ENCODE data around the gene TBL3.
A peak's percentile ranks its signal among the peaks of the same experiment; 100 is the strongest.

Gene TBL3

GRCh38 chr16:1999866-2000514 lies 28.1 kb downstream of the TBL3 start:
- TF ChIP-seq, protein P1, sequence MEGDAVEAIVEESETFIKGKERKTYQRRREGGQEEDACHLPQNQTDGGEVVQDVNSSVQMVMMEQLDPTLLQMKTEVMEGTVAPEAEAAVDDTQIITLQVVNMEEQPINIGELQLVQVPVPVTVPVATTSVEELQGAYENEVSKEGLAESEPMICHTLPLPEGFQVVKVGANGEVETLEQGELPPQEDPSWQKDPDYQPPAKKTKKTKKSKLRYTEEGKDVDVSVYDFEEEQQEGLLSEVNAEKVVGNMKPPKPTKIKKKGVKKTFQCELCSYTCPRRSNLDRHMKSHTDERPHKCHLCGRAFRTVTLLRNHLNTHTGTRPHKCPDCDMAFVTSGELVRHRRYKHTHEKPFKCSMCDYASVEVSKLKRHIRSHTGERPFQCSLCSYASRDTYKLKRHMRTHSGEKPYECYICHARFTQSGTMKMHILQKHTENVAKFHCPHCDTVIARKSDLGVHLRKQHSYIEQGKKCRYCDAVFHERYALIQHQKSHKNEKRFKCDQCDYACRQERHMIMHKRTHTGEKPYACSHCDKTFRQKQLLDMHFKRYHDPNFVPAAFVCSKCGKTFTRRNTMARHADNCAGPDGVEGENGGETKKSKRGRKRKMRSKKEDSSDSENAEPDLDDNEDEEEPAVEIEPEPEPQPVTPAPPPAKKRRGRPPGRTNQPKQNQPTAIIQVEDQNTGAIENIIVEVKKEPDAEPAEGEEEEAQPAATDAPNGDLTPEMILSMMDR (IDR thresholded peaks at IDR 0.05; ENCODE audit: control insufficient read depth, extremely low read depth, insufficient read depth): no peak
- DNase-seq (ENCODE audit: low read depth): no peak
- no peak overlapping the region for H3K4me3 ChIP-seq (ENCODE audit: low read depth, low read length)

DNA sequence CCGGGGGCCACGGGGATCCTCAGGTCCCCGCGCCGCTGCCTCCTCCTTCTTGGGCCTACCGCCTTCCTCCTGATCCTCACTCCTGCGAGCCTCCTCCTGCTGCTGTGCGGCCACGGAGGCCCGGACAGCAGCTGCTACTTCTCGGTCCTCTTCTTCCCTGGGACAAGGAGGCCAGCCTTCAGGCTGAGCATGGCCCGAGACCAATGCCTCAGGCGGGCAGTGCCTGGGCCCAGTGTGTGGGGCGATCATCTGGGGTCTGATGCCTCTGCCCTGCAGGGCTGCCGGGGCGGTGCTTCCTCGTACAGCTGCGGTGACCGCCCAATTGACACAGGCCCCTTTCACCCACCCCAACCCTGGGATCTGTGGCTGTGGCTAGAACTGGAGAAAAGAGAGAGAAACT lies 29.2 kb downstream of the TBL3 start:
- DNase-seq (ENCODE audit: low read depth): no peak
- no peak overlapping the region for H3K4me3 ChIP-seq (ENCODE audit: low read depth, low read length)
- TF ChIP-seq, protein P1 (IDR thresholded peaks at IDR 0.05; ENCODE audit: control insufficient read depth, extremely low read depth, insufficient read depth): no peak

GRCh38 chr16:2001456-2002355 lies 29.9 kb downstream of the TBL3 start:
- TF ChIP-seq, protein P1 (IDR thresholded peaks at IDR 0.05; ENCODE audit: control insufficient read depth, extremely low read depth, insufficient read depth): no peak
- DNase-seq (ENCODE audit: low read depth): no peak
- no peak overlapping the region for H3K4me3 ChIP-seq (ENCODE audit: low read depth, low read length)

DNA sequence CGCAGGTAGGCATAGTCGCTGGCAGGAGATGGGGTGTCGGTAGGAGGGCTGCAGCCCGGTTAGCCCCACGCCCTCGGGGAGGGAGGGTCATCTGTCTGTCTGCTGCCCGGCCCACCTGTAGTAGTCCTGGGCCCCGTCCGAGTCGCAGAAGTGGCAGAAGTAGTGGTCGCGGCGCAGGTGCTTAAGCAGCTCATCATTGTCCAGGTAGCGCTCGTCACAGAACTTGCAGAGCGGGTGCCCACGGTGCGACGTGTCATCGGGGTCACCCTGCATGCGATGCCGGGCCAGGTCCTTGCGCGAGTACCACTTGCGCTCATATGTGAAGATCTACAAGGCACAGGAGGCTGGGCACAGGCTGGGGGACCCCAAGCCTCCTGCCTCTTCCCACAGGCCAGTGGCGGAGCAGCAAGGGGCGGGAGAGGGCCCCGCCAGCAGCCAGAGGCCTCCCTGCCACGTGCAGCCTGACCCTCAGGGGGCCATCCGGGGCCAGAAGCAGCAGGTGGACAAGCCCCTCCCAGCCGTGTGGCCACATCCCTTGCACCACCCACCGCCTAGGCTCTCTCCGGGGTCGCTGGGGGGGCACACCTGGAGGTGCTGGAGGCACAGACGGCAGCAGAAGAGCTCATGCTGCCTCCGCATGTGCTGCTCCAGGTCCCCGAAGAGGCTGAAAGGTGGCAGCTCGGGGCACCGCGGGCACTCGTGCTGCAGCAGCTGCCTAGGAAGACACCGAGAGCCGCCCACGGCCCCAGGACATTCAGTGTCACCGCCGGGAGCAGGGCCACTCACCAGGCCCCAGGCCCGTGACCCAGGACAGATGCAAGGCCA lies 30.8 kb downstream of the TBL3 start:
- TF ChIP-seq, protein P1 (IDR thresholded peaks at IDR 0.05; ENCODE audit: control insufficient read depth, extremely low read depth, insufficient read depth): no peak

DNA sequence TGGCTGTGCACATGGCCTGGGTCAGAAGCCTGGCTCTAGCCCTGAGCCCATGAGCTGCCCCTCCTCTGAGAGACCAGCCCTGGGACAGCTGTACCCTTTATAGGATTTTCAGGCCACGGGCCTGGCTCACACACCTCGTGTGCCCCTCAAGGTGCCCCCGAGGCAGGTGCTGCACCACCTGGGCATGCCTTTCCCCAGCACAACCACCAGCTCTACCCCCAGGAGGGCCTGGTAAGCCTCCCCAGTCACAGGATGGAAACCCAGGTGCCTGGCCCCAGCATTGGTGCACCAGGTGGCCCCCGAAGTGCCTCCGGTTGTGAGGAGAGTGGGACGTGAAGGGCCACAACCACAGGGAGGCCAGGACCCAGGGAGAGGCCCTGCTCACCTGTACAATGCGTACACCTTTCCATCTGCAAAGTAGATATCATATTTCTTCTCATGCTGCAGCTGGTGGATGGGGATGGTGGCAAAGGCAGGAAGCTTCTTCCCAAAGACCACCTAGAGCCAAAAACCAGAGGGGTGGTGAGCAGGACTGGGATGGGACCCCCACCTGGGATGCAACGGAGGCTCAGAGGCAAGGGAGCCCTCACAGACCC lies 31.5 kb downstream of the TBL3 start:
- TF ChIP-seq, protein P1 (IDR thresholded peaks at IDR 0.05; ENCODE audit: control insufficient read depth, extremely low read depth, insufficient read depth): no peak
- no peak for DNase-seq (ENCODE audit: low read depth)

More for the DNA sequence above, 30.8 kb downstream of the TBL3 start:
- DNase-seq (ENCODE audit: low read depth): no peak
- H3K4me3 ChIP-seq (ENCODE audit: low read depth, low read length): no peak overlapping the region

DNA sequence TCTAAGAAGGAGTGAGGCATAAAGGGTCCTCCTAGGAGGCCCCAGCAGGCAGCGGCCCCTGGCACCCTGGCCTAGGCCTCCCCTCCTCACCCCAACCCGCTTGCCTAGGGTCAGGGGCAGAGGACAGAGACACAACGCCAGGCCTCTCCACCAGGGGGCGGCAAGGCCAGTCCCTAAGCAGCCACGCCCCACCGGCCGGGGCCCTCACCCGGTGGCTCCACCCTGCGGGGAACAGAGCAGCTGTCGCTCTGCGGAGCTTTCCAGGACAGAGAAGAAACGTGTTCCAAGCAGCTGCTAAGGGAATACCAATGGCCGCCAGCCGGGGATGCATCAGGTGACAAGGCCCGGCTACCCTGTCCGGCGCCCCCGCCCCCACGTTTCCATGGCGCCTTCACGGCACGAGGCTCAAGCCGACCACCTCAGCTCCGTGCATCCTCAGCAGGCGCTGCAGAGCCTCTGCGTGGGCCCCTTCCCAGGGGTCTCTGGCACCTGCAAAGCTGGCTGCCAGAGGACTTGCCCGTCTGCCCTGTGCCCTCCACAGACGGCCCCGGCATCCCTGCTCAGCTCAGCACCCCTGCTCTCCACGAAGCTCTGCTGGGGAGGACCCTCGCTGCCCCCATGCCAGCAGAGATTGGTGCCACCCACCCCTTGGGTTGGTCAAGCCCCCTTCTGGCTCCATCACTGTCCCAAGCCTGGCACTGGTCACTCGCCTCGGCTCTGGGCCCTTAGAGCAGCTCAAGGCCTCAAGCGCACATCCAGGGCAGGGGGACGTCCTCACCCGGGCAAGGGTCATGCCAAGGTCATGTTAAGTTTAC lies 32.2 kb downstream of the TBL3 start:
- TF ChIP-seq, protein P1 (IDR thresholded peaks at IDR 0.05; ENCODE audit: control insufficient read depth, extremely low read depth, insufficient read depth): peak; percentile 89
- H3K4me3 ChIP-seq (ENCODE audit: low read depth, low read length): peak overlapping the region; percentile 32
- no peak for DNase-seq (ENCODE audit: low read depth)

More for the DNA sequence above, 31.5 kb downstream of the TBL3 start:
- no peak overlapping the region for H3K4me3 ChIP-seq (ENCODE audit: low read depth, low read length)
